NCI-H2107 treated with DMSO at 0.1 percent for 48 hours (cell line): Measurements from ENCODE around the gene FSTL5.
"Not testable (repeated sequence)": the region's sequence is repeated elsewhere in the genome, so short reads cannot be mapped to it uniquely, and the experiment has no call there.

Experiments used
- DNase-seq: peaks from one replicate; lab custom pipeline; 2025; ENCODE audit not compliant: unreplicated experiment; lab: John Stamatoyannopoulos, UW

Gene FSTL5

DNA sequence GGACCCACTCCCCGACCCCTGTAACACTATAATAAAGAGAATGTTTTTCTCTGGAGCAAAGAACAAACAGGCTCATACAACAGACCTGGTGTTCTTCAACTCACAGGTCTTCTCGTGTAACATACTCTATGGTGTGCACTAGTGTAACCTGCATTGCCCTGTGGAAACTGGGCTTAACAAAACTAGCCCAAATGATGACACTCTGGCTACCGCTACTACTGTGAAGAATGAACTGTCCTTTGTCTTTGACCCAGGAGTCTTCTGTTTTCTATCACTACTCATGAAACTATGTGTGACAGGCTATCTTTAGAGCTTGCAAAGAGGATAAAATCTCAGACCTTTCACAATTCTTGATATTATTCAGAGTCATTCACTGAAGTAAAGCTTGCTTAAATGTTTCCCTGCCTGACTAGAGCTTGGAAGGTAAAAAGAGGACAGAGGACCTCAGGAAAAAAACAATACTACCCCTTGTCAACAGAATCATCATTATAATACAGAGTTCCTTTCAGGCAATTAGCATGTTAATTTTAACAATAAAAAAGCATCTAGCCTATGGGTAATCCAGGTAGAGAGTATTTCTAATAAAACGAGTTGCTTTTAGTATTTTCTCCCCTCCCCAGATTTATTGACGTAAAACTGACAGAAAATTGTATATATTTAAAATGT is 59.2 kb downstream of the FSTL5 start:
- DNase-seq, result no peak

DNA sequence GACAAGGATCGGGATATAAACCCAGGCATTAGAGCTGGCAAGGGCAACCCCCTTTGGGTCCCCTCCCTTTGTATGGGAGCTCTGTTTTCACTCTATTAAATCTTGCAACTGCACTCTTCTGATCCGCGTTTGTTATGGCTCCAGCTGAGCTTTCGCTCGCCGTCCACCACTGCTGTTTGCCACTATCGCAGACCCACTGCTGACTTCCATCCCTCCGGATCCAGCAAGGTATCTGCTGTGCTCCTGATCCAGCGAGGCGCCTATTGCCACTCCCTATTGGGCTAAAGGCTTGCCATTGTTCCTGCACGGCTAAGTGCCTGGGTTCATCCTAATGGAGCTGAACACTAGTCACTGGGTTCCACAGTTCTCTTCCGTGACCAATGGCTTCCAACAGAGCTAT is 59.9 kb downstream of the FSTL5 start:
- DNase-seq, result not testable (repeated sequence)

DNA sequence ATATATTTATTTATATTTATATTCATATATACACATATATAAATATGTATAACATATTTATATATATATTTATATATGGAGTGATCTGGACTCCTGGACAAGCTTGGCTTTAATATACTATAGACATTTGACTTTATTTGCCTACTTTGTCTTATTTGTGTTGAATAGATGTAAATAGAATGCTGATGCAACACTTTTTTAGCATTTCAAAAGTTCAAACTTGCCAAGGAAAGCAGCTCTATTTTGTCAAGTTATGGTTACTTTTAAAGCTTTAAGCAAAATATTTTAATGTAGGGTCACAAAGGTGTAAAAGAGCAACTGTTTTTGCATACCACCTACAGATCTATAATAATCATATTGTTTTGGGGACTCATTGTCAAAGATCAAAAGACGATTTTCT is 61.1 kb downstream of the FSTL5 start:
- no peak for DNase-seq

DNA sequence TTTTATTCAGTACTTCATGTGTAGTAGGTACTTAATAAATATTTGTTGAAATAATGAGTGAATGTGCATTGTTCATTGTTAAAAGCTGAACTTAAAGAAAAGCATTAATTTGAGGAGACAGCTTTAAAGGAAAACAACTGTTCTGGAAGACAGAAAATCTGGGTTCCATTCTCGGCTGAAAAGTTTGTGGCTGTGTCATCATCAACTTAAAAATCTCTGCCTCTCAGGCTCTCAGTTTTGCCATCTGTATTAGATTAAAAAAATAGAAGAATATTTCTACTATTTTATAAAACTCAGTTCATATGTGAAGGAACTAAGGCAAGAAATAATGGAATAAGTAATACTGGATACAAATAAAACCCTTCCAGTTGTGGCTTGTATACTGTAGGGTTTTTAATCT is 62.5 kb downstream of the FSTL5 start:
- DNase-seq, result no peak

DNA sequence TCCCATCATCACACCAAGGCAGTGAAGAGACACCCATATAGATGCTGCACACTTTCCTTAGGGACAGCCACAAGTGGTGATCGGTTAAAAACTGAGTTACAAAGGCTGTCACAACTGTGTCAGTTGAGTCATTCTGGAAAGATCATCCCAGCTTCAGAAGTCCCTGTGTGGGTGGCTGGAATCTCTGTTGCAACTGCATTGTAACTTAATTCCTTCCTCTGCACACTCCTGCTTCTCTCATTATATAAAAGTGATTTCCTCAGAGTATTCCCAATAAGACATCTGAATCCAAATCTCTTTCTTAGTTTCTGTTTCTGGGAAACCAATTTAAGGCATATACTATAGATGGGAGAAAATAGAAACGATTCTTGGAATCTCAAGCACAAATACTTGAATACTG is 88.1 kb downstream of the FSTL5 start:
- no peak for DNase-seq

DNA sequence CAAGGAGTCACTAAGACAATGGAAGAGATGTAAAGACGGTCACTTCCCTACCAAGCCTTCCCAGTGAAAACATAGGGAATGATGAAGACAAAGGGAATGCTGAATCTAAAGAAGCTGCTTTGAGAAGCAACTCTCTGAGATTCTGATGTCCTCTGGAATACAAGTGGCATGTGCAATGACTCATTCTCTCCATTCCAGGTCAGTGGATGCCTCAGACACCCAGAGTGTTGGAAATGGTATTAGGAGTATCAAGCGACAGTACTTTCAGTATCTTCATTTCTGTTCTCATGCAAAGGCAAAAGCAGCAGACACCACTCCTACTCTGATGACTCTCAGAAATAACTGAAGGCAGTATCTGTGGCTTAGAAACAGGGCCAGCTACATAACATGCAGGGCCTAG is 102.6 kb downstream of the FSTL5 start:
- no peak for DNase-seq

DNA sequence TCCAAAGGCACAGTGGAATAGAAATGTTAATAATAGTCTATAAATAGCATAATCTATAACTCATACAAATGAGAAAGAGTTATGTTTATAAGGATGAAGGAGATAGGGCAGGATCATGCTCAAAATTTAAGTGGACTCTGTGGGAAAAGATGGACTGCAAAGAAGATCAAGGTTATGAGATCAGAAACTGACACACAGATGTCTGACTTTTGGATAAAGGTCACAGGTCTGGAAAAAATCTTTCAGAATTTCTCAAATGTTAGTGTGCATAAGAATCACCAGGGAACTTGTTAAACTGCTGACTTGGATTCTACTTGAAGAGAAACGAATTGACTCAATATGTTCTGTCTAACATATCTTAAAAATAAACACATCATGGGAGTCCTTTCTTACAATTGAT is 104.1 kb downstream of the FSTL5 start:
- no peak for DNase-seq

DNA sequence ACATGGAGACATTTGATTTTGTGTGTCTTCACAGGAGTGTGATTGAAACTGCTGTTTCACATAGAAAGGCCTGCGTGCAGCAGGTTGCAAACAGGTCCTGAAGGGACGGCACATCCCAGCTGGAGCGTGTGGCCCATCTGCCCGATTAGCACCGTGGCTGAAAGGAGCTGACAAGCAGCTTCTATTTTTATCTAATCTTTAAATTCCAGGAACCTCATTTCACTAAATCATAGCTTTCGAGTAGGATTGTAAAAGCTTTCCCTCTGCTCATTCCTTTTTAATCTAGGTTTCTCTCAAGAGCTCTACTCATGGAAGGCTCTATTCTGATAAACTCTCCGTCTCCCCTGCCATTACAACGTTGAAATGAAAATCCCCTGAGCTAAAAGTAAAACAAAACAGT is 106.8 kb downstream of the FSTL5 start:
- DNase-seq, result no peak

DNA sequence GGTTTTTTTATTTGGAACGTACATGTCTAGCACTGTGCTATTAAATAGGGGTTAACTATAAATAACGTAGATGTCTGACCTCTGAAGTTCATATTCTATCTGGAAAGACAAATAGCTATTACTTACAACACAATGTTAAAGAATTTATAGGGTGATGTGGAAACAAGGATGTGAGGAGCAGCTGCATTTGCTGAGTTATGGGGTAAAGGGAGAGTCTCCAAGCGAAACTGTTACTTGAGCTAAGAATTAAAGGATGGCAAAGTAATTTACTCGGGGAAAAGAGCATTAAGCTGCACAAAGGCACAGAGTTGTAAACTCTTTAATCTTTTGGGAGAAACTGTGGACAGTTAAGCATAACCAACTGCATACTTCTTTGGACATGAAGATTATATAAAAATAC is 117.7 kb downstream of the FSTL5 start:
- no peak for DNase-seq

DNA sequence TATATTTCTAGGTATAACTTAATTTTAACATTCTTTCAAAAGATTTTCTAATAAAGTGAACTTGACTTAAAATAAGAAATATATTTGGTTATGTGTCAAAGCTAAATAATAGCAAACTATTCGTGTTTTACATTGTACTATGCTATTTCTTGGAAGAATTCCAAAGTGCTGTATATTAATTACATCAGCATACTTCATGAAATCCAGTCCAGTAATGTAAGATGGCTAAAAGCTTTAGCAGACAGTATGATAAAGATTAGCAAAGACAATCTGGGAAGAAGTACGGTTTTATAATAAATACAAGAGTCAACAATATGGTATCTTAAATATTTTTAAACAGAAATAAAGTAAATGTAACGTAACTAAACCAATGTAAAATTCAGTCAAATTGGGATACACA is 125.7 kb downstream of the FSTL5 start:
- no peak for DNase-seq

DNA sequence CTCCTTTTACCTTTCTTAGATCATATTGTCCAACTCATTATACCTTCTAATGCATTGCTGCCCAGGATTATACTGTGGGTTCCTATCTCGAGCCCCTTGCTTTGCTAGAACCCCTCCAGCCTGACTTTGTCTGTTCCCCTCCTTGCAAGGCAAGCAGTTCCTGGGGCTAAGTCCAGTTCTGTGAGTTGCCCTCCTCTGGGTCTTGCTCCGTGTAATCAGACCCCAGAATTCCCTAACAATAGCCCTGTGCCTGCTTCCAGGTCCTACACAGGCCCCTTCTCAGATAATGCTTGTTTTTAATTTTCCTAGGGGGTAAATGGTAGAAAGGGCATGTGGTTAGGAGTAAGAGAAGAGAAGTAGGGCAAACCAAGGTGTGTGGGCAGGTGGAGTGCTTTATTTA is 145.9 kb downstream of the FSTL5 start:
- DNase-seq, result no peak

DNA sequence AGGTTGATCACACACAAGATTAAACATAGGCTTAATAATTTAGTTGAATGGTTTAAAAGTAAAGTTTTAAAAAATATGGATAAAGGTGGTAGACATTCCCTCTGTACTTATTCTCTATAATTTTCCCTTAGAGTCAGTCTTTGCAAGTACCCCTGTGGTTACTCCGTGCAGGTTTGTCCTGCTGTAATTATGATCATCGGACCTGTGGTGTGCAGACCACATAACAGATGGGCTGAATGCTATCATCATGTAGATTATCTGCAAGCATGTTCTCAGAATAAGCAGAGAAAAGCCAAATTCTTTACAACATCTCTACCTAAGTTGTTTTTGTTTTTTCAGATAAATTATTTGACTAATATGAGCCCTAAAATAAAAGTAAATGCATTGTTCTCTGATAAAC is 146.8 kb downstream of the FSTL5 start:
- no peak for DNase-seq

DNA sequence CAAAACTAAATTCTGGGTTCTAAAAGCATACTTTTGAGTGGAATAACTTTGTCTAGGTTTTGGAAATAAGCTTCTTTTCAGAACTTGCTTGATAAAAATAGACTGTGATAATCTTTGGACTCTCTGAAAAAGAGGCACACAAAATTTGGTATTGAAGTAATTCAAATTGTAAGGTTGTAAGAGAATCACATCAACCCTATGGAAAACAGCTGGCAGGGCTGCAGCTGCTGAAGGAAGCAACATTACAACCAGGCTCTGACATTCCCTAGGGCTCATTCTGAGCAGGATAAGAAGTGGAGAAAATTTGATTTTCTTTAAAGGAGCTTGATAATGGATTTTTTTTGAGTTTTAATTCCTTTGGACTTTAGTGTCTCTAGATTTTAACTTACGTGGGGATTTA is 147.6 kb downstream of the FSTL5 start:
- no peak for DNase-seq

DNA sequence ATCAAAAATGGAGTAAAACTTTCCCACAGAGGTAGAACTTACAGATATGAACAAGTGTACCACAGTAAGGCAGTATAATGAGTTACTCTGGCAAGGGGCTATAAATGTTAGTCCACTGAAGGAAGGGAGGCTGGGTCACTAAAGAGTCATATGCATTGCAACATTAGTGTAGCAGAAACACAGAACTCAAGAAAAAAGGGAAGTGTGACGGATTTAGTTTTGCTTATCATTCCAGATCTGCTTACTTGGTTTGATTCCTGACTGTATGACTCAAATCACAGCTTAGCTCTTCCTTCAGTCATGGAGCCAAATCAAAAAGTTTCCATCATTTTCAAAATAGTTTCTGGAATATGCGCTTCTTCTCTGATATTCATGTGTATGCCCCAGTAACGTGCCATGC is 148.7 kb downstream of the FSTL5 start:
- no peak for DNase-seq

DNA sequence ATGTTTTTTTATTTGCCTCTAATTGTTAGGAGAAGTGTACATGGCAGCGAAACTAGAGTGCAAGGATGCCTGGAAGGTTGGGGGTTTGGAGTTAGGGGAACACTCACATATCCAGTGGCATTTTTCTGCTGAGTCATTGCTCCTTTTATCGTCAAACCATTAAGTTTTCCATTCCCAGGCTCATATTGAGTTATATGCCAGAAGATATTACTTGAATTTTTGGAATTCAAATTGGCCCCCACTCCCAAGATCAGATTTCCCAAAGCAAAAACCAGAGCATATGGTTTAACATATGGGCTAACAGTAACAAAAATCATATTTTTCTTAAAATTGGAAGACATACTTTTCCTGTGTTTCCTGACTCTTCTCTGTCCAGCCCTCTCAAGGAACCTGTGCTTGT is 152.7 kb downstream of the FSTL5 start:
- no peak for DNase-seq

DNA sequence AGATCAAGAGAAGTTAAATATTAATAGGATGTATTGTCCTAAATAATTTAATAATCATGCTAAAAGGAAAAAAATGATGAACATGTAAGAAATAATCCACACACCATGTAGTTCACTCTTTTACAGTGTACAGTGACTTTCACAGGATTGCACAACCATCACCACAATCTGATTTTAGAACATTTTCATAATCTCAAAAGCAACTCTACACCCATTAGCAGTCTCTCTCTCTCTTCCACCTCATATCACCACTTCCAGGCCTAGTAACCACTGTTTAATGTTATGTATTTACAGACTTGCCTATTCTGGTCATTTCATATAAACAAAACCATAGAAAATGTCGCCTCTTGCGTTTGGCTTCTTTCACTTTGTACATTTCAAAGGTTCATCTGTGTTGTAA is 153.4 kb downstream of the FSTL5 start:
- no peak for DNase-seq

DNA sequence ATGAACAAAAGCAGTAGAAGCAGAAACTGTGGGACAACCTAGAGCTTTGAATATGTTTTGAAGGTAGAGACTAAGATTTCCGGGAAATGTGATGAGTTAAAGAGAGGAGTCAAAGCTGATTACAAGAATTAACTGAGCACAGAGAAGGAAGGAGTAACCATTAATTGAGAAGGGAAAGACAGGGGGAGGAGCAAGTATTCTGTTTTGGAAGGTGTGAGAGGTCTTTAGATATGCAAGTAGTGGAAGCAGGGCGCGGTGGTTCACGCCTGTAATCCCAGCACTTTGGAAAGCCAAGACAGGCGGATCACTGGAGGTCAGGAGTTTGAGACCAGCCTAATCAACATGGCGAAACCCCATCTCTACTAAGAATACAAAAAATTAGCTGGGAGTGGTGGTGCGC is 171.5 kb downstream of the FSTL5 start:
- no peak for DNase-seq

DNA sequence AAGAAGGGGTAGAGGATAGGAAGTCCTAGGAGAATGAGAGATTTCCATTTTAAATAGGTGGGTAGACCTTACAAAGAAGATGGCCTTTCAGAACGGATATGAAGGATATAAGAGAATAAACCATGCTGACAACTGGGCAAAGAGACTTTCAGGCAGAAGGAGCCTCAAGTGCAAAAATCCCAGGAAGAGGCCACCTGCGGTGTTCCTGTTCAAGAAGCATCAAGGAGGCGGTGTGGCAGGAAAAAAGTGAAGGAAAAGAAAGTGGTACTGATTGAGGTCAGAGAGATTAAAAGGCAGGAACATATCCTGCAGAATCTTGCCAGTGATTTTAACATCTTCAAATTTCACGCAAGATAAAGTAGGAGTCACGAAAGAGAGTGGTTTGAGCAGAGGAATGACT is 172.0 kb downstream of the FSTL5 start:
- no peak for DNase-seq

DNA sequence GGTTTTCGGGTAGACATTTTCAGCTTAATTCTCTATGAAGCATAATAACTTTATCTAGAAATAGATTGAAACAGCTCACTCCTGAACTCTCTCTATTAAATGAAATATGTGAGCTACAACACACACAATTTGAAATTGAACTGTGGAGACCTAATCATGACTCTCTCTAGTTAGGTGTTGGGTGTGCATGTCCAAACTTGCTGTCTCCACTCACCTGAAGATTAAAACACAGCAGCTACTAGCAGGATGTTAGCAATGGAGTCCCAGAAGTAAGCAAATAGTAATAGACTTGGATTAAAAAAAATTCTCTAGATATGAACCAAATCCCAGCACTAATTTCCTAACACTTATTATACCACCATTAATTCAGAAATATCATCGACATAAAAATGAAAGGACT is 173.1 kb downstream of the FSTL5 start:
- DNase-seq, result no peak

DNA sequence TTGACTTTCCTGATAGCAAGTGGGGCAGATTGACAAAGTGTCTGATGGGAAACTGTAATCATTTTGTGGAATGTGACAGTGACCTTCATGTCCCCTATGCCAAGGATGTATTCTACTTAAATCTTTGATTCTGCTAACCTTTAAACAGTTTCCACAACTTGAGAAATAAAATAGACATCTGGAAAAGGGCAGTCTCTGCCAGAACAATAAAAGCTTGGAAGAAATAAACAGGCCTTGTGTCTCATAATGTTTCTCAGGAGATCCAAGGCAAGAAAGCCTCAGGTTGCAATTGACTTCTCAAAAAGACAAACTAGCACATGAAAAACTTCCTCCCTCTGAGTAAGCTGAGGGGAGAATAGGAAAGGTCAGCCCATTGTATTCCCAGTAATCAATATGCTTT is 174.9 kb downstream of the FSTL5 start:
- DNase-seq, result no peak

DNA sequence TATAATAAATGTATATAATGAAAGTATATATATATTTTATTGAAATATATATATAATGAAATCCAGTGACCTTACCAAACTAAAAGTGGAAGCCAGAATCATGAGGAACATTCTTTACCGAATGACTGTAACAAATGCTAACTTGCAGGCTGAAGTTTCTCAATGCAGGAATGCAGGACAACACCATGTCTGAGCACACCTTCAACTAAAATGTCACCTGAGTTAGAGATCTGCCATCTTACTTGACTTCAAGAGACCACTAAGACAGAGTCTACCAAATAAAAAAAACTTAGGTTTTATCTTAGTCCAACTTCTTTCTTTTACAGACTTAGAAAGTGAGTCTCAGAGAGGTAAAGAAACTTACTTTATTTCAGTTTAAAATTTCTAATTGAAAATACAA is 176.2 kb downstream of the FSTL5 start:
- no peak for DNase-seq

DNA sequence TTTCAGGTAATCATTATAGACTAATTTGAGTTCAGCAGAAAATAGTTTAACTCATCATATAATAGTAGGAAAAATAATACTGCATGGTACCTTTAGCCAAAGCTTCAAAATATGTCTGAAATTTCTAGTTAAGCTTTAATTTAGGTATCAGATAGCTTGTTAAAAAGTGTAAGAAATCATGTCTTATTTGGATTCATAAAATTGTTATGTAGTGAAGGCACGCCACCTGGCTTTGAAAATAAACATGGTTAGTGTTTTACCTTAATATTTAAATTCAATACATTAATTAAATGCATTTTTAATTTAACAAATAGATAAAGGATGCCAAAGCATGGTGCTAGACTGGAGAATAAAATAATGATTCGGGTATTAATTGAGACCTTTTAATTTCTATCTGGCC is 211.4 kb downstream of the FSTL5 start:
- no peak for DNase-seq

DNA sequence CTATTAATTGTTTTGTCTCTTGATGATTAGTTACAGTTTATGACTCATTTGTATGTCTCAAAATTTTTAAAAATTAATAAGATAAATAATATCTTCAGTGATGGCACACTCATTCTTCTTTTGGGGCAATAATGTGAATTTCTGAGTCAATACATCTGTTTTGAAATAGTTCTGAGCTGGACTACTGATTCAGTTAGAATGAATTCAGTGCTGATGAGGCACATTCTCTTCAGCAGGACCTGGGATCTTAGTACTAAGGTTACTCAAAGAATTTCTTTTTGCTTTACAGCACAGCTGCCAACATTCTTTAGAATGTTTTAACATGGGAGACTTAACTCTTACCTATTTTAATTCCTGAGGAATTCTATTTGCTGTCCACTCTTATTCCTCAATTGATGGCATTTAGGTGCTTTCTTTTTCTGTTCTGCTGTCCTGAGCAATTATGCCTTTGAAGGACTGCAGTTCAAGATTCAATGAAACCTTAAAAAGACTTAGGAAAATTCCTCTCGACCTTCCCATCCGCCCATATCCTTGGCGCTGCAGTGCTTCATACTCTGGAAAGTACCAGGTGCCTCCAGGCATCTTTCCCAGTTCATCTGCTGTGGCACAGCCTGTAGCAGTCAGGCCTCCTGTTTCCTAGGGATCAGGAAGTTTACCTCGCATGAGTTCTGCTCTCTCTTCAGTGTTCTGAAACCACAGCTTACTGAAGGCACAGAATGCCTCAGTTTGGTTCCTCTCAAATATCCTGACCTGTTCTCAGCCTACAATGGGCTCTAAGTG is 213.7 kb downstream of the FSTL5 start:
- no peak for DNase-seq
